Embryonic facial prominence (tissue), 1 donor: Measurements from ENCODE around the gene SUSD6.
"Not testable (repeated sequence)": the region's sequence is repeated elsewhere in the genome, so short reads cannot be mapped to it uniquely, and the experiment has no call there.

Source experiments
- DNase-seq: peaks from one replicate; pipeline ENCODE4 v3.0.0-alpha.2; 2016; ENCODE audit errors: extremely low spot score

SUSD6 gene

GRCh38 chr14:69620981-69621380, 9.6 kb downstream of the SUSD6 start:
- DNase-seq = no peak

GRCh38 chr14:69624136-69624535, 12.7 kb downstream of the SUSD6 start:
- DNase-seq = no peak

DNA sequence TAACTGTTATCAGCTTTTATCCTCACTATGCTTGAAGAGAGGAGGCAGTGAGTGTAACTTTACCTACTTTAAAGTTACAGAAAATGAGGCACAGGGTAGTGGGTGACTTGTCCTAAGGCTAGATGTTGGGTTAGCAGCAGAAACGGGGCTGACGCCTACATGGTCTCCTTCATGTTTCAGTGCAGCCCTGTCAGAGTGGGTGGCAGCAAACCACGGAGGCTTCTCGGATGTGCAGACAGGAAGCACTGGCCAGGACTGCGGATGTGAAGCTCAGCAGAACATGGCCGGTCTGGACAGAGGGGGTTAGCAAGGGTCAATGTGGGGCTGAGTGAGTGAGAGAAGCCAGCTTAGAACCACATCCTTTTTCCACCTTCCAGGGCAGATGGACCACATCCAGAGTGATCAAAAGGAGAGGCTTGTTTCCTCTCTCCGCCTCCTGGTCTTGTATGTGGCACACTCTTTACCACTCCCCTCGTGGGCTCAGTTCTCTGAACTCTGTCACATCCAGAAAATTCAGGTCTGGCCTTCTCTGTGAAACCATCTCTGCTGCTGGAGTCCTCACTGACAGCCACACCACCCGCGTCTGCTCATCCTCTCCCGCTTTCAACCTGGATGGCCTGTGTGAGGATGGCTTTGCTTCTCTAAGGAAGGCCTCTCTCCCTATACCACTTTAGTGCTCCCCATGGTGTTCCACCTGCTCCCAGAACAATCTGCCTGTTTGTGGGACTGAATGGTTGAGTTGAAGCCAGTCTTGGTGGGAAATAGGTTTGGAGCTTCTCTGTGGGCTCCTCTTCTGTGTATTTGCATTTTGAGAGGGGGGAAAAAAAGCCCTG, 14.1 kb downstream of the SUSD6 start:
- DNase-seq = no peak

DNA sequence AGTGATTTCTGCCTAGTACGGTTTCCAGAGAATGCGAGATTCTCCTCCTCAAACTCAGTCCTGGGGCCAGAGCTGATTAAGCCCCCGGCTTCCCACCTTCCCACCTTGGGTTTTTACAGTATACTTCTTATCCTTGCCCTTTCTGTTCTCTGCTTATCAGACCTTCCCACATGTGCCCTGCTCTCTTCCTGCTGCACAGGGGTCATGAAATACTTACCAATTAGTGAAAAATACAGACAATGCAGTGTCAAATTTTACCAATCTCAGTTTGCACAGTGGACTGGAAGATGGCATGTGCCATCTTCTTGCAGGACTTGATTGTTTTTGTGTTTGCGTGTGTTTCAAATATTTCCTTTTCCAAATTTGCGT, 14.7 kb downstream of the SUSD6 start:
- no peak for DNase-seq

GRCh38 chr14:69629225-69630127, 18.1 kb downstream of the SUSD6 start:
- no peak for DNase-seq

DNA sequence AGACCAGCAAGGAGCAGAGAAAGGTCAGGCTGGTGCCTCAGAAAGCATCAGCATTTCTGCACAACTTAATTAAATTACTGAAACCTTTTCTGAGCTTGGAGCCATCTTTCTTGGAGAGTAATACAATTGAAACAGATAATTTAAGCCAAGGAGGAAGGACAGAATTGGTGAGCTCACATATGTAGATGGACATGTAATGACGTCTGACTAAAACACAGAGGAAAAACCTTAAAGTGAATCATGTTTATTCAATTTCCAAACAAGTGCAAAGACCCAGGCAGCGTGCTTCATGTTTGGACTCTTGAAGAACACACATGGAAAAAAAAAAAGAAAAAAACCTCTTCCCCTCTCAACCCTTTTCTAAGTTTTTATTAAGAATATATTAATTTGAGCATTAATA, 19.0 kb downstream of the SUSD6 start:
- DNase-seq = no peak

DNA sequence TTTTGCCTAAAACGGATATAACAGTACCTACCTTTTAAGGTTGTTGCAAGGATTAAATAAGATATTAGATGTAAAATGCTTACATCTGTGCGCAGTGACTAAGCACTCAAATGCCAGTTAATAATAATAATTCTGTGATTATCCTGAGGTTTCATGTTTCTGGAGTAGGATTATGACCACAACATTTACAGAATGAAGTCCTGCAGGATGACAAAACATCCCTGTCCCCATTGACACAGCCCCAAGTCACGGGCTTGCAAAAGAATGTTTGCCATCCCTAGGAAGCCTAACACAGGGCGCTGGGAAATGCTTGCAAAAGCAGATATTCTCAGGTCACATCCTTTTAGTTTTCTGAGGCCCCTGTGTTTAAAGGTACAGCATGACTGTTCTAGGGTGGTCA, 20.1 kb downstream of the SUSD6 start:
- no peak for DNase-seq

DNA sequence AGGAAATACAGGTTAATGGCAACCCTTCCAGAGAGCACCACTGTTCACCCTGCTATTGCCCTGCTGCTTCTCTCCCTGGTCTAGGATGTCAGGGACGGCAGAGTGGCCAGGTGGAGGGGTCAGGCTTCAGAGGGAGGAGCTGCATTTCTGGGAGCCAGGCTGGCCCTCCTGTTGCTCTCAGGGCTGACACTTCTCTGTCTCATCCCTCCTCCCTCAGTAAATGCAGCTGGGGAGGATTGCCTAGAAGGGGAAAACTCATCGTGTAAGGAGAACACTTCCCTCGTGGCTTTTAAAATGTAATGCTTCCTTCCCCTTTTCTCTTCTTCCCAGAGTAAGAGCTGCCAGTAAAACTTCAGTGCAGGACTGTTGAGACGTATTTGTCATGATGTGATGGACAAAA, 20.8 kb downstream of the SUSD6 start:
- DNase-seq = no peak

DNA sequence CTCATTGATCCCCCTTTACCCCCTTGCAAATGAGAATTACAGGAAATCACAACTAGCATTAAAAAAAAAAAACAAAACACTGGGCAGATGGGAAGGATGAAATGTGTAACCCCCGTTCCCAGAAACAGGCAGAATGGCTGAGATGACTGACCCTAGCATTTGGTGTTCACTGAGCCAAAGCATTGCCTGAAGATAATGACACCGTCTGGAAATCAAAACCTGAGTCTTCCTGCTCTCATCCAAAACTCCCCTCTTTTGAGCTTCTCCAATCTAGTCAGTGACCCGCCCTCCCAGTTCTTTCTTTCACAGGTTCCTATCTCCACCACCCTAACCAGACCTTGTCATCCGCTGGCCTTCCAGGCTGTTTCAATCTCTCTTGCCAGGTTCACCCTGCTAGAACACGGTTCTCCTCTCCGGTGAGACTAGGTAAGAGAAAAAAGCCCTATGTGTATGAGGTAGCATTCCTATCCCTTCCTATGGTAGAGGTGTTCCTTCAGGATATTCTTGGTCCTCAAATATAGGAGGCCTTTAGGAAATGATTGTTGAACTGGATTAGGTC, 21.3 kb downstream of the SUSD6 start:
- no peak for DNase-seq

- DNase-seq = no peak
Measured at GRCh38 chr14:69633238-69633637, 21.8 kb downstream of the SUSD6 start.

DNA sequence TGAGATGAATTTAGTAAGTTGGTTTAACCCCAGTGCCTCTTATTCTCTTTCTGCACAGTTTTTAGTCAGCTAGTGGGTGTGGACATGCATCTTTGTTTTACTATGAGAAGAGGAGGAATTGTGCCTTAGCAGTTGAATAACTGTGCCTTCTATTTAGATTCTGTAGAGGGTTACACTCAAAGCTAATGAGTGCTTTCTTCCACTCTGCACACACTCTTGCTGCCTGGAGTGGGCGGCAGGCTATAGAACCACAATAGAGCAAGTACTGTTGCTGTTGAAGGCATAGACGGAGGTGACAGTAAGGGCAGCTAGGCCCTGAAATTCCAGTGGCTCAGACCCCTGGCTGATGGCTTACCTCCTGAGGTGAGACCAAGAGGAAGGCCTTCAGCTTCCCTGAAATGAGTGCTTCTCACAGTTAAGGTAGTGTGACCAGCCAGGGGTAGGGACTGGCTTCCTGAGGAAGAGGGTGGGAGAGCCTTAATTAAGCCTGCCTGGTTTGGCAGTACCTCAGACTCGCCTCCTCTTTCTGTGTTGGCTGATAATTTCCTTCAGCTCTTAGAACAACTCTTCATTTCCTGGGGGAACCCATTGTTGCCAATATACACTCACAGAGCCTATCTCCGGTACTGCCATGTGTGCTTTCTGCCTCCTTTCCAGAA, 24.7 kb downstream of the SUSD6 start:
- DNase-seq = no peak

- no peak for DNase-seq
Measured at GRCh38 chr14:69636718-69637480, 25.5 kb downstream of the SUSD6 start.

GRCh38 chr14:69637503-69638031, 26.2 kb downstream of the SUSD6 start:
- no peak for DNase-seq

- no peak for DNase-seq
Measured at GRCh38 chr14:69640931-69641330, 29.5 kb downstream of the SUSD6 start.

- not testable (repeated sequence) for DNase-seq
Measured at GRCh38 chr14:69642212-69642793, 30.9 kb downstream of the SUSD6 start.

DNA sequence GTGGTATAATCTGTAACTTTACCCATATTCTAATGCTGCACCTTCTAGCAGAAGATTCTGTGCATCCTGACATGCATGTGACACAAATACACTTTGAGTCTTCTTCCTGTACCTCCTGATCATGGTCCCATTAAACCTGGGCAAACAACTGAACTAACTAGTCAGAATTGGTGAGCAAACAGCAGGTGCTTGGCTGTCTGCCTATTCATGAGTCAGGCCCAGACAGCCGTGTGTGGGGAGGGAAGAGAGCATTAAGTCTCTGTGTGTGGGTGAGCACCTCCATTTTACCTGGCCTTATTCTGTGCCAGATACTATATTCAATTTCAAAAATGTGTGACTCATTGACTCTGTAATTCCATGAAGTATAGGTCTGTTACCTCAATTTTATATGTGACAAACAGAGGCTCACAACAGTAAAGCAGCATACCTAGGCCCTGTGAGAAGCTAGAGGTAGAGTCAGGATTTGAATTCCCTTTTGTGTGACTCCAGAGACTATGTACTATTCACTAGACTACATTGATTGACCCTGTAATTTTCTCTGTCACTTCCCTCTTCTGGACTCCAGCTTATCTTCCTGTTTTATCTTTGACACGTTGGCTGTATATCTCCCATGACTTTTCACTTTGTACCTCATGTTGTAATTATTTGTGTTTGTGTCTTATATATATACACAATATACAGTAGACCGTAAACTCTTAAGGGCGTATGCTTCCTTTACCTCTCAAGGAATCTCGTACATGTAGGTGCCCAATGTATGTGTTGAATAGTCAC, 32.2 kb downstream of the SUSD6 start:
- DNase-seq = no peak

GRCh38 chr14:69644814-69645213, 33.4 kb downstream of the SUSD6 start:
- no peak for DNase-seq

- DNase-seq = no peak
Measured at GRCh38 chr14:69647213-69647612, 35.8 kb downstream of the SUSD6 start.

DNA sequence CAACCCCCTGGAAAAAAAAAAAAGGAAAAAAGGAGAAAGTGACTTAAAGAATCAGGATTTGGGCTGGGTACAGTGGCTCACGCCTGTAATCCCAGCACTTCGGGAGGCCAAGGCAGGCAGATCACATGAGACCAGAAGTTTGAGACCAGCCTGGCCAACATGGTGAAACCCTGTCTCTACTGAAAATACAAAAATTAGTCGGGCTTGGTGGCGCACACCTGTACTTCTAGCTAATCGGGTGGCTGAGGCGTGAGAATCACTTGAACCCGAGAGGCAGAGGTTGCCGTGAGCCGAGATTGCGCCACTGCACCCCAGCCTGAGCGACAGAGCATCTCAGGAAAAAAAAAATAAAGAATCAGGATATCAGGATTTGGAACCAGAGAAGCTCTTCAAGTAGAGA, 36.2 kb downstream of the SUSD6 start:
- not testable (repeated sequence) for DNase-seq
